Measurements from ENCODE around the gene LARP4B.
A peak's percentile ranks its signal among the peaks of the same experiment; 100 is the strongest.

The LARP4B gene

DNA sequence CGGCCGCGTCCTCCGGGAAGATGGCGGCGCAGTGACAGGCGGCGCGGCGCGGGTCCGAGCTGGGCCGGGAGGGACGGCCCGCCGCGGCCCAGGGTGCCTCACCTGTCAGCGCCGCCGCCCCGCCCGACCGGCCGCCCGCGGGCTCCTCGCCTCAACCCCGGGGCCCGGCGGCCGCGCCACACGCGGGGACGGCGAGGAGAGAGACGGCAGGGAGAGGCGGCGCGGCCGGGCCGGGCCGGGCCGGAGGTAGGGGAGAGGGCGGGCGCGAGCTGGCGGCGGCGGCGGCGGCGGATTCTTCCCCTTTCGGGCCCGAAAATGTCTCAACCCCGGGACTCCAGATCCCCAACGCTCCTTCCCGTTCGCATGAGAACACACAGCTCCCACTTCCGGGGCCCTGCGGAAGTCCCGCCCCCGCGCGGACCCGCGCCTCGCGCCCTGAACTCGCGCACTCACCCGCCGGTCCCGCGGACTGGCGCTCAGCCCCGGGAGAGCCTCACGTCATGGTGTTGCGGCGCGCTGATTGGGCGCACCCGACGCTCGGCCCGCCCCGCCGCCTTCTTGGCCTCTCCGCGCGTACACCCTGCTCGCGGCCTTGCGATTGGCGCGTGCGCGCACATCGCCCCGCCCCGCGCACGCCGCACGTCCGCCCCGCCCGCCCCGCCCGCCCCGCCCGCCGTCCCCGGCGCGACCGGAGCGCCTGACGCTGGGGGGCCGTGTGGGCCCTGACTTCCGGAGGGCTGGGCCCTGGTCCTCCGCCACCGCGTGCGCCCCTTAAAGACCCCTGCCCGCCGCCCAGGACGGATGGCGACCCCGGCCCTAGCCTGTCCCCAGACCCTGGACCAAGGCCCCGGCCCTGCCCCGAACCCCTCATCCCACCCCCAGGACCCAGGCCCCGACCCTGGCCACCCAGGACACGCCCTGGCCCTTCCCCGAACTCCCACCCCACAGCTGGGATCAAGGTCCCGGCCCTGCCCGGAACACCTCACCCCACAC lies at the start of gene LARP4B:
Gene LARP4B (minus strand): TSS at position 380 of the 993 bp plus-strand sequence. CDS start 45,984 bp downstream, outside the sequence.
- peak; percentile 99 for DNase-seq

DNA sequence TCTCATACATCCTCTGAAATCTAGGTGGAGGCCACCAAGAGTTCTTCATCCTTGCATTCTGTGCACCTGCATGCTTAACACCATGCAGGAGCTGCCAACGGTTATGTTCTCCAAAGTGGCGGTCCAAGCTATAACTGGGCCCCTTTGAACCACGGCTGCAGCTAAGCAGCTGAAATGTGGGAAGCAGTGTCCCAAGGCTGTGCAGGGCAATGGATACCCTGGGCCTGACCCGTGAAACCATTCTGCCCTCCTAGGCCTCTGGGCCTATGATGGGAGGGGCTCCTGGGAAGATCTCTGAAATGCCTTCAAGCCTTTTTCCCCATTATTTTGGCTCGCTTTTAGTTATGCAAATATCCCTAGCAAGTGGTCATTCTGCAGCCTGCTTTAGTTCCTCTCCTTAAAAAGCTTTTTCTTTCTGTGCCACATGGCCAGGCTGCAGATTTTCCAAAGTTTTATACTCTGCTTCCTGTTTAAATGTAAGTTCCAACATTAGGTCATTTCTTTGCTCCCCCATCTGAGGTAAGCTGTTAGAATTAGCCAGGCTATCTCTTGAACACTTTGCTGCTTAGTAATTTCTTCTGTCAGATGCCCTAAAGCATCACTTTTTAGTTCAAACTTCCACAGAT lies 49.1 kb upstream of the LARP4B start:
- no peak for DNase-seq

- no peak for DNase-seq
These were observed 47.4 kb upstream of the LARP4B start for GRCh38 chr10:978826-979421.

DNA sequence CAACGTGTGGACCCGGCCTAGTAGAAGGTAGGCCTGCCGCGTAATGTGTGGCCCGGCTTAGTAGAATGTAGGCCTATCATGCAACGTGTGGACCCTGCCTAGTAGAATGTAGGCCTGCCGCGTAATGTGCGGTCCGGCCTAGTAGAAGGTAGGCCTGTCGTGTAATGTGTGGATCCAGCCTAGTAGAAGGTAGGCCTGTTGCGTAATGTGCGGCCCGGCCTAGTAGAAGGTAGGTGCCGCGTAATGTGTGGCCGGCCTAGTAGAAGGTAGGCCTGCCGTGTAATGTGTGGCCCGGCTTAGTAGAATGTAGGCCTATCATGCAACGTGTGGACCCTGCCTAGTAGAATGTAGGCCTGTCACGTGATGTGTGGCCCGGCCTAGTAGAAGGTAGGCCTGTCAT lies 44.8 kb upstream of the LARP4B start:
- no peak for DNase-seq

DNA sequence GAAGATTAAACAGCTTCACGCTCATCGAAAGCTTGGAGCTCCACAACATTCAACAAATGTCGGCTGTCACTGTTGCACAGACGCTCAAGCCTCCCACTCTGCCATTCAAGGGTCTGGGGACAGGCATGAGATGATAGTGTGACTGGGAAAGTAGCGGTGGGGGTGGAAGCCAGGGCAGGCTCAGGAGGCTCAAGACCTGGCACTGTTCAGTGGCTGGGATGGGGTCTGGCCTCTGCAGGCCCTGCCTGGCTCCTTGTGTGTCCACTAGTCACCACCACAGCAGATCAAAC lies 43.2 kb upstream of the LARP4B start:
- no peak for DNase-seq

DNA sequence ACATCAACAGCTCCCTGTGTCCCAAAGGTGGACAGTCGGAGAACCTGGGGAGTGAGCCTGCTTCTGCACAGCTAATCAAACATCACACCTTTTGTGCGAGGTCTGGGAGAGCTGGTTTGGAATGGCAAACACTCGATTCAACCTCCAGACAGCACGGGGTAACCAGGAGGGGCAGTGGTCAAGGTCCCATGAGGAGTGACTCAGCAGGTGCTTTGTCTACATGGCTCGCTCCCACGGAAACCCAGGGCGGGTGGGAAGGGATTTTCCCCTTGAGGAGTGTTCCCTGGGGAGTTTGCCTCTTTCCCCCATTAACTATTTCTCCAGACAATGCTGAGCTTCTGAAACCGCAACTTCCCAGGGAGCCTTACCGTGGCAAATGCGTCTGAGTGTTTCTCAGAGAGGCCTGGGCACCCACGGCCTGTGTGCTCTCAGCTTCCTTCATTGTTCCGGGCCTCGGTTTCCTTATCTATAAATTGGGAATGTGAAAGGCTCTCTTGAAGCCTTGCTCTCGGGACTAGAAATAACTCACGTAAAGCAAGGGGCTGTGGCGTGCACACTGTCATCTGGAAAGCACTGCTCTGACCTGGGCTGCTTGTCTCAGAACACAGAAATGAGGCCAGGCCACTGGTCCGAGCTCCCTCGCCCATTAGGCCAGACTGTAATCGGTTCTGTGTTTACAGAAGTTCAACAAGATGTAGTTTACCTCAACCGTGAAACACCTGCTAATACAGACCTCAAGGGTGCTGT lies 42.7 kb upstream of the LARP4B start:
- no peak for DNase-seq

- DNase-seq = no peak
These were observed 41.3 kb upstream of the LARP4B start for GRCh38 chr10:972763-973162.

GRCh38 chr10:971613-972012 lies 40.1 kb upstream of the LARP4B start:
- no peak for DNase-seq

DNA sequence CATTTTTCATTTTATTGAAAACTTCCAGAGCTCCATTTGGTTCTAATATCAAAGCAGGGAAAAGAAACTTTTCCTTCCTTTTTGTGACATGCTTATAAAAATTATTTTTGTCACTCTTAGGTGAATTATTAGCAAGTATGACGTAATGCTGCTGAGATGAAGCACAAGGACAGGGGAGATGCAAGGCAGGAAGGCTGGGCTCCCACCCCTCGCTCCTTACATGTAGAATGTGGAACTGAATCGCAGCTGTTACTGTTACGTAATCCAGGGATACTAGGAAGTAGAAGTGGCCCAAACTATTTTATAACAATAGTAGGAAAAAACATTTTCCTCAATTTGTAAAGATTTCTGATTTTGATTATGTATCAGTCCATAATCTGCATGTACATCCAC lies 39.6 kb upstream of the LARP4B start:
- DNase-seq = no peak

DNA sequence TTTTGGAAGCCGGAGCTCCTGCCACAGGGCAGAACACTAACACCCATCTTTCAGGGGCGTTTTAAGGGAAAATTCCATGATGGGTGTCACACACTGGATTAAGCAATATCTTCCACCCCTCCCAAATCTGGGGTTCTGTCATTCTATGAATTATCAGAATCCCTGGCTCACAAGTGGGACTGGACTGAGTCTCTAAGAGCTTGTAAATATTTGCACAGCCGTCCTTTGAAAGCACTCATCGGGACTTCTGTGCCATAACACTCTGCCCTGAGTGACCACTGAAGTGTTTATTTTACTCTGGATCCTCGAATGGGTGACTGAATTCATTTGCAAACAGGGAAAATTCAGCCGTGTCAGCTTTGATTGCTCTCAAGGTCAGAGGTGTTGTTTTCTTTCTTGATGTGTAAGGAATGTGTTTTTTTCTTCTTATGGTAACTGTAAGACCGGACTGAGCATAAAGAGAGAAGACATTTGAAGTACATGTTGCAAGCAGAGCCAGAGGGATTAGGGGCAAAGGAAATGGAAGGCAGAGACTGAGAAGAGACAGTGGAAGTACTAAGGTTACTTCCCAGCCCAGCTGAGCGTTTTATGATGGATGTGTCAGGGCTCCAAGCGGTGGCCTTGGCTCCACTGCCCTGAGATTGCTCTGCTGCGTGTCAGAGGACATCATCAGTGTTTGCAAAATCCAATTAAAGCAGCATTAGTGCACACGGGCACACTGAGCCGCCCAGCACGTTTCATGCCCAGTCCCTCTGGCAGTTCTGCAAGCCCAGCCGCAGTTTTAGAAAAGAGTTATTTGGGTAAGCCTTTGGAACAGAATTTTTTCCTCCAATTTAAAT lies 39.0 kb upstream of the LARP4B start:
- DNase-seq = no peak

GRCh38 chr10:969473-970150 lies 38.1 kb upstream of the LARP4B start:
- DNase-seq = no peak

DNA sequence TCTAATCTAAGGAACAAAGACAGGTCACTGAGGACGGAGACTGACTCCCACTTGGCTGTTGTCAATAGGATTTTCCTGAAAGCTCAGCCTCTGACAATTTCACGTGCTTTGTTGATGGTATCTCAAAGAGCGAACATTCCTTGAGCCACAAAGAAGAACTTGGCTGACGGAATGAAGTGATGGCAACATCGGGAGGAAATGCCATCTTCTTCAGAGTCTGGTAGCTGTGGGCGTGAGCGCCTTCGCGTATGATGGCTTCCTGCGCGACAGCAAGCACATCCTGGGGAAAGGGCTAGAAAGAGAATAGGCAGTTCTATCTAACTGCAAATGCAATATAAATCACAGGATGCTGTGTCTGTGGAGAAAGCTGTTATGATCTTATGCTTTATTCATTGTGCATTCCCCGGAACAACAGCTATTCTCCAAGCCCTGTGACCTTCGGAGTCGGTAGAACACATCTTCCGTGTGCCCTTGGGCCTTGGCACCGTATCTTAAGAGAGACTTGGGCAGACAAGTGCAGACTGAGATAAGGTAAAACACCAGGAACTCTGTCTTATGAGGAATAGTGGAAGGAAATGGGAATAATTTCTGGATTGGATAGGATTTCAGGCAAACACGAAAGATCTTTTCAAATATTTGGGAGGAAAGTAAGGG lies 37.2 kb upstream of the LARP4B start:
- DNase-seq = no peak

DNA sequence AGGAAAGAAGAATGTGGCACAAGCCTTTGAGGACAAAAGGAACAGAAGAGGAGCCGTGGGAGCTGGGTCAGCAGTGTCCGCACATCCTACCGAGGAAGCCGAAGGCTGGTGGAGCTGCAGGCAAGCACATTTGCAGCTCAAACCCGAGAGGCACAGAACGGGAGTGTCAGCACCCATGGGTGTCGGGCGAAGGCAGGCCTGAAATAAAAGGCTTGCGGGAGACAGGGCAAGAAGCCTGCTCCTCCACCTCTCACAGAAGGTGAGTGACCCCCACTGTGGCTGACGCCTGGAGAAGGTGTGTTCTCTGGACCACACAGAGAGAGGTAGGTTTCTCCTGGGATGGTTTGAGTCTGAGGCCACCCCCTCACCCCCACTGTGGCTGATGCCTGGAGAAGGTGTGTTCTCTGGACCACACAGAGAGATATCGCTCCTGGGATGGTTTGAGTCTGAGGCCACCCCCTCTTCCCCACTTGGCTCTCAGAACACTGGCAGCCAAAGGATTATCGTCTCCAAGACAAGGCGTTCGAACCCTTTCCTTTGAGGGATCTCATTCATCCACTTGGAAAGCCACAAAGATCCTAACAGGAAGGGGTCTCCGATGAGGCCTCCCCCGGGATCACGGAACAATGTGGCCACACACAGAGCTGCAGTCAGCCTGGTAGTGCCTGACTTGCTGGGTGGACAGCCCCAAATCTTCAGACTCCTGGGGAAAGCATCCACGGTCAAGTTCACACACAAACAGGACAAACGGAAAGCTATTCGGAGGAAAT lies 35.1 kb upstream of the LARP4B start:
- no peak for DNase-seq

DNA sequence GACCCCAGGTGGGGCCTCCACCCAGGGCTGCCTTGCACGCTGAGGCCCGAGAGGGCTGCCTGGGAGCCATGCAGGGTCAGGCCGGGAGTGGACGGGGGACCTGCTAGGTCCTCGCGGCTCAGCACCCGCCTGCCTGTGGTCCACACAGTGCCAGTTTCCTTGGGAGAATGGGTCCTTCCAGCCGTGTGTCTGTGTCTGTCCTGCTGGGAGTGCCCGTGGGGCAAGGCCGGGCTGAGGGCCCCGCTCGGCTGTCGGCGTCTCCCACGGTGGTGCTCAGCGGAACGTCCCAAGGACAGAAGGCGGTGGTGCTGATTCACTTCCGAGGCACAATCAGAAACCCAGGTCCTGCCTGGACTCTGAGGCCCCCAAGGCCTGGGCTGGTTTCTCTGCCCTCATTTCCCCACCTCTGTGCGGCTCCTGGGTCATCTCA lies 33.5 kb upstream of the LARP4B start:
- no peak for DNase-seq

DNA sequence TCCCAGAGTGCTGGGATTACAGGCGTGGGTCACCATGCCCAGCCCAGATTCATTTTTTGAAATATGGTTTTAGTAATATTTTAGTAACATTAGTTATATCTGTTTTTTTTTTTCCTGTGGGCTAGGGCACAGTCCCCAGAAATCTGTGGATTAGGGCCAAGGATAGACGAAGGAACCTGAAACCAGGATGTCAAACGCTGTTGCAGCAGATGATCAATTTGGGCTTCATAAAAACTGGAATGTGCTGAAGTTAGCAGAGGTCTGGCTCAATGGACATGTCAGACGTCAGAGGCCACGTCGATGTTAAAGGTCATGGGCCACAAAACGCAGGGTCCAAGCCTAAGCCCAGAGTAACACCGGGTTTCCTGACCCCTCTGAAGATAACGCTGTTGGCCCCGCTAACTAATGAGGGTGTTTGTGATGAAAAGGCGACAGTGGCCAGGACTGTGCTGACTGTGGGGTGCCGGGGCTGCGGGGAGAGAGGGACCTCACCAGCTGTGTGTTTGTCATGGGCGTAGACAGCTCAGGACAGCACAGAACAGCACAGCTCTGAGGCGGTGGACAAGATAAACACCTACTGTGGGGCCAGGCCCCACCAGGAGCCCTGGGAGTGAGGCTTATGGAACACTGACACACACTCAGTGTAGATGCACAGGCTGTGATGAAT lies 32.9 kb upstream of the LARP4B start:
- DNase-seq = no peak

- DNase-seq = no peak
These were observed 32.1 kb upstream of the LARP4B start for GRCh38 chr10:963655-964054.

GRCh38 chr10:963186-963585 lies 31.7 kb upstream of the LARP4B start:
- DNase-seq = no peak

- DNase-seq = no peak
These were observed 30.8 kb upstream of the LARP4B start for GRCh38 chr10:962342-962741.

GRCh38 chr10:958856-959255 lies 27.4 kb upstream of the LARP4B start:
- DNase-seq = no peak

GRCh38 chr10:958106-958505 lies 26.6 kb upstream of the LARP4B start:
- no peak for DNase-seq
